GM12872 (cell line): ENCODE measurements around the gene MGAT4A.

Experiments used
- CTCF ChIP-seq: IDR thresholded peaks from 3 replicates; pipeline ENCODE4 v1.5.1; 2011; ENCODE audit warnings: low read depth, mild to moderate bottlenecking, low read length, moderate library complexity; ENCODE audit not compliant: insufficient read depth

The MGAT4A gene

GRCh38 chr2:98579926-98580325, 151.0 kb downstream of the MGAT4A start:
- TF ChIP-seq CTCF, result no peak

- no peak for TF ChIP-seq CTCF
Observed at GRCh38 chr2:98578231-98578630, 152.7 kb downstream of the MGAT4A start.

- TF ChIP-seq CTCF, result no peak
Observed at GRCh38 chr2:98577313-98577712, 153.6 kb downstream of the MGAT4A start.

- no peak for TF ChIP-seq CTCF
Observed at GRCh38 chr2:98576666-98577312, 154.1 kb downstream of the MGAT4A start.

- no peak for TF ChIP-seq CTCF
Observed at GRCh38 chr2:98573426-98573825, 157.5 kb downstream of the MGAT4A start.

- TF ChIP-seq CTCF, result no peak
Observed at GRCh38 chr2:98572676-98573075, 158.3 kb downstream of the MGAT4A start.

- TF ChIP-seq CTCF, result no peak
Observed at GRCh38 chr2:98572211-98572610, 158.7 kb downstream of the MGAT4A start.
